Stimulated activated CD4-positive, alpha-beta T cell treated with anti-CD3 and anti-CD28 coated beads, Interleukin-15, amount 100 ng/mL, for 1 hour (primary cell): Measurements from ENCODE around the gene MC3R.

Experiments used
- DNase-seq, 2 donors: peaks; one replicate each; pipeline ENCODE4 v3.0.0-alpha.2; 2020; ENCODE audit warnings: low read depth in 1 of 2, low spot score in 1 of 2

Gene MC3R

GRCh38 chr20:56249244-56249955 lies 868 bp downstream of the MC3R start:
- no peak for DNase-seq

- no peak for DNase-seq
These were observed 1.4 kb downstream of the MC3R start for GRCh38 chr20:56249956-56250355.

- DNase-seq, result no peak
These were observed 9.1 kb downstream of the MC3R start for GRCh38 chr20:56257604-56258003.

DNA sequence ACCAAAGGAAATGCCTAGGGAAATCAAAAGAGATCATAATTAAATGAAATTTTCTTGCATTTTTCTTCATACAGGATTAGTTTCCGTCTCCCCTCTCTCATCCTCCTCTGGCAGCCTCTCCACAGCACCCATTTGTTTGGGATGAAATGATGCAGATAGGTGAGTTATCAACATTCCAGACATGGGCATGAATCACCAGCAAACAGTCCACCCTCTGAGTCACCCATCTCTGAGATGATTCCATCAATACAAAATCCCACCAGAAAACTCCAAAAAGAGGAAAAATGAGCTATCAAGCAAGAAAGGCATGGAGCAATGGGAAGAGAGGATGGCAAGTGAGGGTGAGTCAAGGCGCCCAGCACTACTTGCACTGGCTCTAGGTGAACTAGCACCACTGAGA lies 11.4 kb downstream of the MC3R start:
- no peak for DNase-seq

DNA sequence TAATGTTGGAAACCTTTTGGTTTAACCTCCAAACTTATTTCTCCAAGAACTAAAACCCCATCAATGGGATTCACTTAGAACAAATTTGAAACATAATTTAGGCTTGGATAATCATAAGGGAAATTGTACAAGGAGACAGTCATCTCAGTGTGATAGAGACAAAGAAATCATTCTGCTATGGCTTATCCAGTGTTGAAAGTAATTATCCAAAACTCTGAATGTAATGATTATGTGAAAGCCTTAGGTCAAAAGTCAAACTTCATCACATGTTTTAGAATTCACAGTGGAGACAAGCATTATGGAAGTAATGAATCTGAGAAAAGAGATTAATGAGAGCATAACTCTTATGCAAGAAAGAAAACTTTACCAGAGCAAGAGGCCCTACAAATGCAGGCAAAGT lies 20.0 kb downstream of the MC3R start:
- no peak for DNase-seq

GRCh38 chr20:56271974-56272373 lies 23.4 kb downstream of the MC3R start:
- DNase-seq, result no peak

GRCh38 chr20:56273491-56273890 lies 25.0 kb downstream of the MC3R start:
- DNase-seq, result no peak

DNA sequence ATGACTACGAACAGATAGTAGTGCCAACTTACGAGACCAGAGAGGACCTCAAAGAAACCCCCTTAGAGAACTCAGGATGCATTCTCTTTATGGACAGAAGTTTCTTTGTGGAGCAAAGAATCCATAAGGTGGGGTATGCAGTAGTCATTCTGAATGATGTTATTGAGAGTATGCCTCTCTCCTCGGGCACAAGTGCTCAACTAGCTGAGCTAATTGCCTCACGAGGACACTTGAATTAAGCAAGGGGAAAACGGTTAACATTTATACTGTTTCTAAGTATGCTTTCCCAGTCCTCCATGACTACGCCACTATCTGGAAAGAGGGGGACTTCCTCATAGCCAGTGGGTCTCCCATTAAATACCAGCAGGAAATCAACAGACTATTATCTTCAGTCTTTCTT lies 25.6 kb downstream of the MC3R start:
- DNase-seq, result no peak

- DNase-seq, result no peak
These were observed 29.7 kb downstream of the MC3R start for GRCh38 chr20:56278196-56278595.

- no peak for DNase-seq
These were observed 37.0 kb downstream of the MC3R start for GRCh38 chr20:56285496-56285895.

DNA sequence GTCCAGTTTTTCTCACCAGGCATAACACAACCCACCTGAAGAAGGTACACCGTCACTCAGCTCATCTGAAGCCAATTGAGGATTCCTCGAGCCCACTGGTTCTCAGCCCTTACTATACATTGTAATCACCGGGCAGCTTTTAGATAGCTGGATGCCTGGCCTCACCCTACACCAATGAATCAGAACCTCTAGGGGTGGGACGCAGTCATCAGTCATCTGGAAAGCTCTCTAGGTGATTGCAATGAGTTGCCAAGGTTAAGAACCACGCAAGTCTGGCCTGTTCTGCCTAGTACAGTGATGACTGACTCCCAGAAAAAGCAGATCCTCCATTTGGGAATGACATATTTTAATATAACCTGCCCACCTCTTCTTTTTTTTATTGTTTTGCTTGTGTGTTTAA lies 41.1 kb downstream of the MC3R start:
- DNase-seq, result no peak

- DNase-seq, result no peak
These were observed 50.8 kb downstream of the MC3R start for GRCh38 chr20:56299362-56299761.
